GM19463 (cell line): ENCODE measurements around the gene SAP30L.
A peak's percentile ranks its signal among the peaks of the same experiment; 100 is the strongest.

ENCODE experiments used
- ATAC-seq: cut with Tn5 transposase; IDR thresholded peaks from one replicate; pipeline ENCODE4 v1.9.1; 2021; ENCODE audit warnings: mild to moderate bottlenecking, moderate library complexity; ENCODE audit not compliant: unreplicated experiment

SAP30L gene

GRCh38 chr5:154460172-154460571 is 14.4 kb downstream of the SAP30L start:
- no peak for ATAC-seq

- no peak for ATAC-seq
Measured at GRCh38 chr5:154461531-154461930, 15.7 kb downstream of the SAP30L start.

- no peak for ATAC-seq
Measured at GRCh38 chr5:154464438-154464837, 18.6 kb downstream of the SAP30L start.

- no peak for ATAC-seq
Measured at GRCh38 chr5:154465169-154465568, 19.4 kb downstream of the SAP30L start.

DNA sequence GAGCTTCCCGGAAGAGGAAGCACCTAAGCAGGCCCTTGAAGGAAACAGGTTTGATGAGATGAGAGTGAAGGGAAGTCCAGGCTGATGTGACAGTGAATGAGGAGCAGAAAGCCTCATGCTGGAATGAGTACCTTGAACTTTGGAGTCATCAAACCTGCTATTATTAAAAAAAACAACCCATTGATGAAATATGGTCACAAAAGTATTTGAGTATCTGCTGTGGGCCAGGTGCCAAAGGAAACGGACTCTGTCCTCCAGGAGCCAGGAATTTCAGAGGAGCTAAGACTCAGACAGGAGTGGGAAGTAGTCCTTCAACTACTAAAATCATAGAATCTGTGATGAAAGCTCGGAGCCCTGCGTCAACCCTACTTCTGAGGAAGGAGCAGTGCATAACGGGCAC is 20.4 kb downstream of the SAP30L start:
- ATAC-seq: no peak

DNA sequence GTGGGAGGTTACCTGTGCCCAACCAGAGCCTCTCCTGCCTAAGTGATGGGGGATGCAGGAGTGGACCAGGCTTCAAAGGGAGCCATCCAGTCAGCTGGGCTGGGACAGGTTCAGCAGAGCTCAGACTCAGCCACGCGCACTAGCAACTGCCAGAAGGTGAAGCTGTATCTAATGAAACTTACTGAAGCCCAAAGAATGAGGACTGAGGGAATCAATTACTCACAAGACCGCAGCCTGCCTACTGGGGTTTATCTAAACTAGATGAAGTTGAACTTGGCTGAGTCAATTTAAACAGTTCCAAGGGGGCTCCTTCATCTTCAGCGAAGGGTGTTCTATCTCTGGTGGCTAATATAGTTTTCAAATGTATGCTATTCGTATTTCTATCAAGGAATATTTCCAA is 20.9 kb downstream of the SAP30L start:
- ATAC-seq: no peak

DNA sequence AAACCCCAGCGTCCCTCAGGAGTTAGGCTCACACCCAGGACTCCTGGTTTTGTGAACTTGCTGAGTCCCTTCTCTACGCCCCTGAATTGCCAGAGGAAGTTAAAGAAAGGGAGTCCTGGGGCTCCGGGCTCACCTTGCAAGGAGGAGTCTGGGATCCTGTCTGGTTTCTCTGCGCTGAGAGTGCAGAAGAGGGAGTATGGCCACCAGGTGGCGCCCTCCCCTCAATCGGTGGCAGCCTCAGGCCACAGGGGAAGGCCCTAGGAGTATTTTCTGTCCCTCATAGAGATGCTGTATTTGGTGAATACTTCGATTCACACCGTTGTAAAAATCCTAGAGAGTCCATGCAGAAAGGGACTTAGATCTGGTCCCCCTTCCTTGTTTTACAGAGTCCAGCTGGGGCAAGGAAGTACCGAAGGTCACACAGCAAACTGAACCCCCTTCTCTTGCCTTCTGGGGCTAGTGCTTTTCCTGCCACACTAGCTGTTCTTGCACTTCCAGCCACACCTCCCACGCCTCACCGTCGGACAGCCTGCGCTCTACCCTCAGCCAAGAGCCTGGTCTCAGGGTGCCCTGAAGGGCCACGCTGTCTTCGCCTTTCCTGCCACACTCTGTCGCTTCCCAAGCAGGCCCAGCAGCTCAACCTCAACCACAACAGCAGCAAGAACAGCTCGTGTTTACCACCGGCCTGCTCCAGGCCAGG is 22.0 kb downstream of the SAP30L start:
- ATAC-seq: peak; percentile 97

DNA sequence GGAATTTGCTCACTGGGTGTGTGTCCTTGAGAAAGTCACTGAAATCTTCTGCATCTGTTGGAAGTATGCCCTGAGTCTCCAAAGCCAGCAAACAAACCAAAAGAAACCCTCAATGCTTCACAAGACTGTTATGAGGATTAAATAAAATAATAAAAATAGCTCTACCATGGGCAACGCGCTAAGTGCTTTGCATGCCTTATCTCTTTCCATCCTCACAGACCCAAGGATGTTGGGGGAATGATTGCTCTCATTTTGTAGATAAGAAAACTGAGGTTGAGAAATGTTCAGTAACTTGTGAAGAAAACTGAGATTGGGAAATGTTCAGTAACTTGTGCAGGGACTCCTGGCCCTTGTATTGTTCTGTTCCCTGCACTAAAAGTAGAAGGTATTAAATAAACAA is 24.3 kb downstream of the SAP30L start:
- no peak for ATAC-seq

DNA sequence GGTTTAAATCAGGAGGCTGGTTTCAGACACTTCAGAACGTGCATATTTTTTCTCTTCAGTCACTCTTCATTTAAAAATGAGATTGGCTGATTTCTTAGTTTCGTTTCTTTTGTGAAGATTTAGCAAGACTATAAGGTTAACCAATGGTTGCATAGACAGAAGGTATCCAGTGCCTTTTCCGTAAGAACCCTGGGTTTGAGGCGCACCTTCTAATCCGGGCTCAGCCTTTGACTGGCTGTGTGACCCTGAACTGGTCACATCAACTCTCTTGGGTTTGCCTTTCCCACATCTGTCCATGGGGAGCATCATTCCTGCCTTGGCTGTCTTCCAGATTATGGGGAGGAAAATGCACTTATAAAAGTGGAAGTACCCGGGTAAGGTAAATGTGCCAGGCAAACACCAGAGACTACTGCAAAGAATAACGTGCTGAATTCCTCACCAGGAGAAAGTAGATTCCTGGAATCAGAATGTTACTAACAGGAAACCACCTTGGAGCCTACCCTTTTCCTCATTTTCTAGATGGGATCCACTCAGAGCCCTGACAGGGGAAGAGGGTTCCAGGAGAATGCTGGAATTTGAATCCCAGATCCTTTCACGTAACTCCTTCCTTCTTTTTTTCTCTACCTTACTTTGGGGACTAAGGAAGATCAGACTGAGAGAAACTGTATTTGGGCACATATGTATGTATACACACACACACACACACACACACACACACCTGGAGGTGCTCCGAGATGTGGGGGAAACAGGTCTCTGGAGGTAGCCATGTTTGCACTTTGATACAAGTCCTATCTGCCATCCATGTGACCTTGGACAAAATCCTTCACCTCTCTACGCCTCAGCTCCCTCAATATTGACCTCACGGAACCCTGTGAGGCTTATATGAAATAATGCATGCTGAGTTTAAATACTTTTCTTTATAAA is 25.4 kb downstream of the SAP30L start:
- no peak for ATAC-seq

DNA sequence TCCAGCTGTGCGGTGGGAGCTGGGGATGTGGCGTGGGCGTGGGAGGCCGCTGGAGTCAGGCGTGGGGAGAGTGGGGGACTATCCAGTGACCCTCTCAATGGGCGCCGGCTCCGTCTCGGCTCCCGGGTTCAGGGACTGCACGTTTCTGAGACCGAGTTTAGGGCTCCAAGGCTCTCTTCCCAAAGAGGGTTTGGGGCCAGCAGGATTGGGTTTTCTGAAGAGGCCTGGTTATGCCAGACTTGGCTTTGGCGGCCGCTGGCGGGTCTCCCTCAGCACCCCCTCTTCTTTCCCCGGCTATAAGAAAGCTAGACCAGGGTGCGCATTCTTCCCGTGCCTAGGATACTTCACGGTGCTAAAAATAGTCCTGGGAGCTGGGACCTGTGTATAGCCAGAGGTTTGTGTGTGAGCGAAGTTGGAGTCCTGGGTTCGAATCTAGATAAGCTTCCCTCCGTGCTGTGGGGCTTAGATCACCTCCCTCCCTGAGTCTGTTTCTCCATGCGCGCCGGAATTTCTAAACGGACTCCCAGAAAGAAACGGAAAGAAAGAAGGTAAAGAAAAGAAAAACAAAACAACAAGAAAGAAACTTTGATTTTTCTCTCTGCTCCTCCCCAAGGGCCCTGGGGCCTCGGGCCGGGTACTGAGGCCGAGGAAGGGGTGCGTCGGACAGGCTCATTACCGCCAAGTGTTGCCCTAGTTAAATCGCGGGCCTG is 27.2 kb downstream of the SAP30L start:
- ATAC-seq: no peak

- no peak for ATAC-seq
Measured at GRCh38 chr5:154473581-154474283, 27.9 kb downstream of the SAP30L start.

DNA sequence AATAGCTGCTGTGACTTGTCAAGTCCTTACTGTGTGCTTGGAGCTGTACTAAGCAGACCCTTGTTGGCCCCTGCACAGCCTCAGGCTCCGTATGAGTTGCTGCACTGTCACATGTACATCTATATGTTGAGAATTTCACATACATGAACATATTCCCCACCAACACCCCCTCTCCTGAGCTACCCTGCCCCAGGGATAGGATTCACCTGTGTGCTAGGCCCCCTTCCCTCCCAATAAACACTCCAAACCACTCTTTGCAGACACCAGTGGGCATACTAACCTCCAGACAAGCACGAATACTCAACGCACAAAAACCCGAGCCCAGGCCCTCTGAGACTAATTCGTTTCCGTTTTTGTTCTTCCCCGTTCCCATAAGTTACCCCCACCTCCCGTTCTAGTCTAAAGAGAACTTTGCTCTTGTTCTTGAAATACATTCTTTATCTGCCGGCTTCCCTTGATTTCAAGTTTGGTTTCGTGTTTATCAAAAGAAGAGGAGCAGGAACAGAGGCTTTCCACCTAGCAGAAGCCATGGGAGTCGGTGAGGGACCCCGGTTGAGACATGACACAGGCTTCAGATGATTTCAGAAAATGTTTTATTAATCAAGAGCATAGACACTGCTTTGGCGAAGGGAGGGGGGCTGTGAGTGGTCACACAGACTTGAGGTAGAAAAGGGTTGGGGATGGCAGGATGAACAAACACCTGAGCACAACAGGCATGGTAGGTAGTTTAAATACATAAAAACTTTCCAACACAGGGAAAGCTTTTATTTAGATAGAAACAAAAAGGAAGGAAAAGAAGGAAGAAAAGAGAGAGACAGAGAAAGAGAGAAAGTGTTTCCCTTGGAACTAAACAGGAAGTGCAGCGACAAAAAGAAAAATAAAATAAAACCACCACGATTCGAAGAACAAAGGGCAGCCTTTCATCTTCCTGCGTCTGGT is 28.9 kb downstream of the SAP30L start:
- ATAC-seq: no peak

- ATAC-seq: no peak
Measured at GRCh38 chr5:154475591-154476353, 30.0 kb downstream of the SAP30L start.

GRCh38 chr5:154476354-154477205 is 30.8 kb downstream of the SAP30L start:
- ATAC-seq: no peak

DNA sequence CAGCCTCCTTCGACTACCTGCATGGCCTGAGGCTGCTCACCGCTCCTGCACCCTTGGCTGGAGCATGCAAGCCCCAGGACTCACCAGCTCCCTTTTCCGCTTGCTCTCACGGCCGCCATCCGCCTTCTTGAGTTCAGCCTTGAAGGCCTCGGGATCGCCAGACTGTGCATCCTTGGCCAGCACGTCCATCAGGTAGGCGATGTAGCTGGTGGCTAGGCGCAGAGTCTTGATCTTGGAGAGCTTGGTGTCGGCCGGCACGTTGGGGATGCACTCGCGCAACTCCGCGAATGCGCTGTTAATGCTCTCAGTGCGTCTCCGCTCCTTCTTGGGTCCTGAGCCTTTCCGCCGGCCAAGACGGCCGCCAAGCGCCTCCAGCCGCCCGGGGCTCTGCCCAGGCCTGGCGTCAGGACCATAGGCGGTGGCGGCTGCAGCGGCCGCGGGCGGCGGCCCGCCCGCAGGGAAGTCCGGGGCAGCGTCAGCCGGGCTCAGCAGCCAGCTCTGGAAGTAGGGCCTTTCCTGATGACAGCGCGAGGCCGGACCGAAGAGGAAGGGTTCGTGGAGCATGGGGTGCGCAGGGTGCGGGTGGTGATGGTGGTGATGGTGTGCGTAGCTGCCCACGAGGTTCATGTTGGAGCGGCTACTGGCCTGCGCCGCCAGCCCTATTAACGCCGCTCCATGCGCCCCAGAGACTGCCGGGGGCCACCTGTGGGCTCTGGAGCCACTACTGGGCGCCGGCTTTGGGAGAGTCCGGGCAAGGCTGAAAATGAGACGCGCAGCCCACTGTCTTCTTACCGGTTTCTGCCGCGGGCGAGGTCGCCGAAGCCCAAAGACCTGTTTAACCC is 31.8 kb downstream of the SAP30L start:
- ATAC-seq: no peak

- ATAC-seq: no peak
Measured at GRCh38 chr5:154478224-154478565, 32.4 kb downstream of the SAP30L start, which contains the start of gene HAND1. Gene HAND1 (minus strand): TSS chr5:154478227. CDS start chr5:154478008, 219 bp downstream.

GRCh38 chr5:154478752-154479159 is 33.0 kb downstream of the SAP30L start:
- no peak for ATAC-seq
